Esophagus muscularis mucosa (tissue), 4 donors: ENCODE data around the gene FBXW9.

Experiments
- CTCF ChIP-seq, 3 experiments: fragments of 200-600 bp in 2 of 3; fragments of 450-650 bp in 1 of 3; sonication (generic) in 2 of 3; IDR thresholded peaks; one replicate each; pipeline ENCODE4 v1.5.1; 2017 to 2019; ENCODE audit warnings: antibody characterized with exemption in 3 of 3, mild to moderate bottlenecking in 2 of 3, moderate library complexity in 1 of 3
- EP300 ChIP-seq: sonication (generic); formaldehyde crosslinking; IDR thresholded peaks from one replicate; pipeline ENCODE4 v1.6.1; 2017; ENCODE audit warnings: antibody characterized with exemption
- POLR2A ChIP-seq: fragments of 450-650 bp; IDR thresholded peaks from one replicate; pipeline ENCODE4 v1.6.1; 2017; ENCODE audit warnings: antibody characterized with exemption, moderate library complexity, mild to moderate bottlenecking, low read depth
- POLR2AphosphoS5 ChIP-seq, 2 donors: sonication (generic); formaldehyde crosslinking; IDR thresholded peaks; one replicate each; pipeline ENCODE4 v1.6.1; 2017; ENCODE audit warnings: antibody characterized with exemption in 2 of 2

- TF ChIP-seq CTCF (IDR thresholded peaks at IDR 0.05) (no peak), POLR2A (no peak), POLR2AphosphoS5 (IDR thresholded peaks at IDR 0.05) (no peak), EP300 (no peak)
Observed at GRCh38 chr19:12642506-12642905, 53.9 kb downstream of the FBXW9 start.
